Fibroblast of lung (primary cell): ENCODE data around the gene DNAJC1.

ENCODE experiments used
- EZH2 ChIP-seq: IDR thresholded peaks from 2 replicates; pipeline ENCODE4 v1.5.1; 2012; ENCODE audit warnings: low read length, control low read depth, mild to moderate bottlenecking; ENCODE audit errors: missing control alignments
- TF ChIP-seq, protein P1 (sequence below), 2 donors: IDR thresholded peaks in 1 of 2; conservative IDR thresholded peaks in 1 of 2; 1 replicate in 1 of 2; 2 replicates in 1 of 2; pipeline ENCODE4 v1.5.1; 2011 to 2012; ENCODE audit warnings: low read length in 2 of 2, control low read depth in 1 of 2, inconsistent platforms in 1 of 2, low read depth in 1 of 2, mild to moderate bottlenecking in 1 of 2

DNA sequence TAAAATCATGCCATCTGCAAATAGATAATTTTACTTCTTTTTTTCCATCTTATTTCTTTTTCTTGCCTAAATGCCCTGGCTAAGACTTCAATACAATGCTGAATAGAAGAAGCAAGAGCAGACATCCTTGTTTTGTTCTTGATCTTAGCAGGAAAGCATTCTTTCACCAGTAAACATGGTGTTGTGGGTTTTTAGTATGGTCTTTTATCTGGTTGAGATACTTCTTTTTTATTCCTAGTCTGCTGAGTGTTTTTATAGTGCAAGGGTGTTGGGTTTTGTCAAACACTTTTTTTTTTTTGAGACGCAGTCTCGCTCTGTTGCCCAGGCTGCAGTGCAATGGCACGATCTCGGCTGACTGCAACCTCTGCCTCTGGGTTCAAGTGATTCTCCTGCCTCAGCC lies 232.3 kb downstream of the DNAJC1 start:
- TF ChIP-seq, protein P1, sequence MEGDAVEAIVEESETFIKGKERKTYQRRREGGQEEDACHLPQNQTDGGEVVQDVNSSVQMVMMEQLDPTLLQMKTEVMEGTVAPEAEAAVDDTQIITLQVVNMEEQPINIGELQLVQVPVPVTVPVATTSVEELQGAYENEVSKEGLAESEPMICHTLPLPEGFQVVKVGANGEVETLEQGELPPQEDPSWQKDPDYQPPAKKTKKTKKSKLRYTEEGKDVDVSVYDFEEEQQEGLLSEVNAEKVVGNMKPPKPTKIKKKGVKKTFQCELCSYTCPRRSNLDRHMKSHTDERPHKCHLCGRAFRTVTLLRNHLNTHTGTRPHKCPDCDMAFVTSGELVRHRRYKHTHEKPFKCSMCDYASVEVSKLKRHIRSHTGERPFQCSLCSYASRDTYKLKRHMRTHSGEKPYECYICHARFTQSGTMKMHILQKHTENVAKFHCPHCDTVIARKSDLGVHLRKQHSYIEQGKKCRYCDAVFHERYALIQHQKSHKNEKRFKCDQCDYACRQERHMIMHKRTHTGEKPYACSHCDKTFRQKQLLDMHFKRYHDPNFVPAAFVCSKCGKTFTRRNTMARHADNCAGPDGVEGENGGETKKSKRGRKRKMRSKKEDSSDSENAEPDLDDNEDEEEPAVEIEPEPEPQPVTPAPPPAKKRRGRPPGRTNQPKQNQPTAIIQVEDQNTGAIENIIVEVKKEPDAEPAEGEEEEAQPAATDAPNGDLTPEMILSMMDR (conservative IDR thresholded peaks at IDR 0.05 in 1 of 2, IDR thresholded peaks at IDR 0.05 in 1 of 2; ENCODE audit: low read depth in 1 of 2, low read length in 2 of 2): no peak
- no peak for TF ChIP-seq EZH2
